HepG2 (cell line): ENCODE measurements around the gene AMIGO1. TPM values are rescaled to one million over a fixed set of nuclear protein-coding genes. Genes with fewer than 3 reads are reported as not detected.

ENCODE experiments used
- BRD4 ChIP-seq: sonication (generic); formaldehyde crosslinking; IDR thresholded peaks from 2 replicates; pipeline ENCODE4 v1.4.0; 2020; ENCODE audit warnings: missing genetic modification reagents
- CBFB ChIP-seq: sonication (generic); formaldehyde crosslinking; IDR thresholded peaks from 2 replicates; pipeline ENCODE4 v1.4.0; 2020; ENCODE audit warnings: missing genetic modification reagents
- ETV6 ChIP-seq: sonication (generic); formaldehyde crosslinking; conservative IDR thresholded peaks from 2 replicates; pipeline ENCODE4 v1.4.0; 2020; ENCODE audit warnings: missing genetic modification reagents
- EZH2 ChIP-seq: conservative IDR thresholded peaks from 2 replicates; pipeline ENCODE4 v1.6.1; 2012; ENCODE audit warnings: mild to moderate bottlenecking, low read depth, low read length, moderate library complexity
- HINFP ChIP-seq: sonication (generic); formaldehyde crosslinking; IDR thresholded peaks from 2 replicates; pipeline ENCODE4 v1.4.0; 2020; ENCODE audit warnings: low read depth, mild to moderate bottlenecking, missing genetic modification reagents
- HMG20A ChIP-seq: IDR thresholded peaks from 2 replicates; pipeline ENCODE4 v1.6.1; 2016; ENCODE audit warnings: borderline replicate concordance
- HMGA1 ChIP-seq: sonication (generic); formaldehyde crosslinking; conservative IDR thresholded peaks from 2 replicates; pipeline ENCODE4 v1.4.0; 2020; ENCODE audit warnings: missing genetic modification reagents
- HNRNPK ChIP-seq: fragments of 200-400 bp; formaldehyde crosslinking; IDR thresholded peaks from 2 replicates; pipeline ENCODE4 v1.6.1; 2018; ENCODE audit warnings: low read length, low read depth, moderate library complexity, mild to moderate bottlenecking; ENCODE audit not compliant: poor library complexity, severe bottlenecking
- NFAT5 ChIP-seq: sonication (generic); formaldehyde crosslinking; IDR thresholded peaks from 2 replicates; pipeline ENCODE4 v1.4.0; 2020; ENCODE audit warnings: missing genetic modification reagents
- PPARG ChIP-seq: conservative IDR thresholded peaks from 2 replicates; pipeline ENCODE4 v1.6.1; 2016; ENCODE audit warnings: missing biosample characterization, missing genetic modification reagents
- SP4 ChIP-seq: sonication (generic); formaldehyde crosslinking; IDR thresholded peaks from 2 replicates; pipeline ENCODE4 v1.8.1; 2023; ENCODE audit warnings: mild to moderate bottlenecking, missing genetic modification reagents
- THYN1 ChIP-seq: sonication (generic); formaldehyde crosslinking; IDR thresholded peaks from 2 replicates; pipeline ENCODE4 v1.8.1; 2023; ENCODE audit warnings: low read depth, mild to moderate bottlenecking, moderate library complexity, missing genetic modification reagents, borderline replicate concordance
- TP53 ChIP-seq: sonication (generic); formaldehyde crosslinking; conservative IDR thresholded peaks from 2 replicates; pipeline ENCODE4 v1.4.0; 2020; ENCODE audit warnings: missing genetic modification reagents
- ZBTB3 ChIP-seq: sonication (generic); formaldehyde crosslinking; IDR thresholded peaks from 2 replicates; pipeline ENCODE4 v1.4.0; 2020; ENCODE audit warnings: low read depth, mild to moderate bottlenecking, moderate library complexity, missing genetic modification reagents, borderline replicate concordance
- ZFP36L1 ChIP-seq: sonication (generic); formaldehyde crosslinking; IDR thresholded peaks from 2 replicates; pipeline ENCODE4 v1.8.0; 2022; ENCODE audit warnings: mild to moderate bottlenecking, missing genetic modification reagents, moderate library complexity
- ZFP41 ChIP-seq: sonication (generic); formaldehyde crosslinking; IDR thresholded peaks from 2 replicates; pipeline ENCODE4 v1.4.0; 2020; ENCODE audit warnings: mild to moderate bottlenecking, missing genetic modification reagents, borderline replicate concordance
- ZNF143 ChIP-seq: sonication (generic); formaldehyde crosslinking; IDR thresholded peaks from 2 replicates; pipeline ENCODE4 v1.4.0; 2020; ENCODE audit warnings: missing genetic modification reagents
- ZNF460 ChIP-seq: sonication (generic); formaldehyde crosslinking; IDR thresholded peaks from 2 replicates; pipeline ENCODE4 v1.5.1; 2020; ENCODE audit warnings: missing genetic modification reagents, mild to moderate bottlenecking, borderline replicate concordance
- polyA plus RNA-seq, 8 experiments: library from polyadenylated mRNA; depleted of rRNA in 3 of 8; stranded (reverse) in 7 of 8; unstranded in 1 of 8; fragments of >200 nt; fragmentation: Illumina TruSeq in 4 of 8; extraction: Trizol in 4 of 8; gene quantifications; 2 replicates each; pipeline versions ENCODE4 v1.2.1 to v1.2.3, GENCODE V29; 2011 to 2016; ENCODE audit warnings: low read depth in 4 of 8, missing spikeins in 1 of 8, mixed read lengths in 1 of 8; ENCODE audit not compliant: insufficient read depth in 1 of 8
- total RNA-seq, 5 experiments: library from RNA; depleted of rRNA; stranded (reverse); fragments of >200 nt; fragmentation: Illumina TruSeq; extraction: Trizol; gene quantifications; 2 replicates each; pipeline ENCODE4 v1.2.3, GENCODE V29; 2016; ENCODE audit warnings: low read depth in 1 of 5
- TF ChIP-seq, protein P1 (sequence below): sonication (generic); formaldehyde crosslinking; IDR thresholded peaks from 2 replicates; pipeline ENCODE4 v1.5.1; 2020; ENCODE audit warnings: missing genetic modification reagents, mild to moderate bottlenecking, borderline replicate concordance
- TF ChIP-seq, protein P2 (sequence below): sonication (generic); formaldehyde crosslinking; IDR thresholded peaks from 2 replicates; pipeline ENCODE4 v1.8.0; 2023; ENCODE audit warnings: mild to moderate bottlenecking, missing genetic modification reagents

The AMIGO1 gene
- total and polyA plus RNA-seq, 2 of the 13 experiments (the other 11 are each of a cell fraction or from before 2014, with no cell fraction given): 0.40 to 1.3 TPM

DNA sequence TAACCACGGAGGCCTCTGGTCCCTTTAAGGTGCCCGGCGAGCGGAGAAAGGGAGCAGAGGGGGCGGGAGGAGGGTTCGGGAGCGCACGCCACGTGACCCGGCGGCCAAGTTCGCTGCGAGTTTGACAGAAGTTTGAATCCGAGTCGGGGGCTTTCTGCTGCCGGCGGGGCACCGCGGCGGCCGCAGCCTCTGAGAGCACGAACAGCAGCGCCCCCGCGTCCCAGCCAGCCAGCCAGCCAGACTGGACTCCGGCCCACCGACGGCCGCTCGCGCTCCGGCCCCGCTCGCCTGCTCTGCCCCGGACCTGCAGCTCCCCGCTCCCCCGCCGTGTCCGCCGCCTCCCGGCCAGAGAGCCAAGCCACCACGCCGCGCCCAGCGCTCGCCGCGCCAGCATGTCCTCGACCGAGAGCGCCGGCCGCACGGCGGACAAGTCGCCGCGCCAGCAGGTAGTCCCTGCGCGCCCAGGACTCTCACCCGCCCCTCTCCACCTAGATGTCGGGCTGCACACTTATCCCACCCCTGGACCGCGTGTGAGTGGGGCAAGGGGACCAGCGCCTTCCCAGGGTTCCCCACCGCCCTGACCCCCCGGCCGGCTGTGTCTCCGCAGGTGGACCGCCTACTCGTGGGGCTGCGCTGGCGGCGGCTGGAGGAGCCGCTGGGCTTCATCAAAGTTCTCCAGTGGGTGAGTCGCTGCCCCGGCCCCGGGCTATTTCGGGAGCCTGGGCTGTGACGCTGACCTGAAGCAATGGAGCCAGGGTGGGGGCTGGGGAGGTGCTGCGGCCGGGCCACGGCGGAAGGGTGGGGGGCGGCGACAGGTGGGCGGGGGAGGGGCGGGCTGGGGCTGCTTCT, 42.9 kb downstream of the AMIGO1 start, which contains the start of gene SYPL2 (continued):
- TF ChIP-seq ZNF460 (CRISPR knock-in tag) (no peak), TP53 (no peak), PPARG (CRISPR knock-in tag) (no peak), ZBTB3 (CRISPR knock-in tag) (no peak), CBFB (CRISPR knock-in tag) (no peak), HINFP (CRISPR knock-in tag) (no peak), HNRNPK (no peak), SP4 (CRISPR knock-in tag) (no peak), HMGA1 (CRISPR knock-in tag) (no peak), ZFP36L1 (CRISPR knock-in tag) (no peak), ETV6 (no peak), HMG20A (no peak), EZH2 (no peak), ZFP41 (CRISPR knock-in tag) (no peak), THYN1 (no peak), ZNF143 (CRISPR knock-in tag) (no peak), NFAT5 (CRISPR knock-in tag) (no peak), BRD4 (CRISPR knock-in tag) (no peak)
- TF ChIP-seq, protein P1, sequence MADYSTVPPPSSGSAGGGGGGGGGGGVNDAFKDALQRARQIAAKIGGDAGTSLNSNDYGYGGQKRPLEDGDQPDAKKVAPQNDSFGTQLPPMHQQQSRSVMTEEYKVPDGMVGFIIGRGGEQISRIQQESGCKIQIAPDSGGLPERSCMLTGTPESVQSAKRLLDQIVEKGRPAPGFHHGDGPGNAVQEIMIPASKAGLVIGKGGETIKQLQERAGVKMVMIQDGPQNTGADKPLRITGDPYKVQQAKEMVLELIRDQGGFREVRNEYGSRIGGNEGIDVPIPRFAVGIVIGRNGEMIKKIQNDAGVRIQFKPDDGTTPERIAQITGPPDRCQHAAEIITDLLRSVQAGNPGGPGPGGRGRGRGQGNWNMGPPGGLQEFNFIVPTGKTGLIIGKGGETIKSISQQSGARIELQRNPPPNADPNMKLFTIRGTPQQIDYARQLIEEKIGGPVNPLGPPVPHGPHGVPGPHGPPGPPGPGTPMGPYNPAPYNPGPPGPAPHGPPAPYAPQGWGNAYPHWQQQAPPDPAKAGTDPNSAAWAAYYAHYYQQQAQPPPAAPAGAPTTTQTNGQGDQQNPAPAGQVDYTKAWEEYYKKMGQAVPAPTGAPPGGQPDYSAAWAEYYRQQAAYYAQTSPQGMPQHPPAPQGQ: no peak
- TF ChIP-seq, protein P2, sequence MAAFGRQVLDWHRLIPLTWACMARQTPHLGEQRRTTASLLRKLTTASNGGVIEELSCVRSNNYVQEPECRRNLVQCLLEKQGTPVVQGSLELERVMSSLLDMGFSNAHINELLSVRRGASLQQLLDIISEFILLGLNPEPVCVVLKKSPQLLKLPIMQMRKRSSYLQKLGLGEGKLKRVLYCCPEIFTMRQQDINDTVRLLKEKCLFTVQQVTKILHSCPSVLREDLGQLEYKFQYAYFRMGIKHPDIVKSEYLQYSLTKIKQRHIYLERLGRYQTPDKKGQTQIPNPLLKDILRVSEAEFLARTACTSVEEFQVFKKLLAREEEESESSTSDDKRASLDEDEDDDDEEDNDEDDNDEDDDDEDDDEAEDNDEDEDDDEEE: no peak
